Measurements from ENCODE around the gene STRN4. TPM values are rescaled to one million over a fixed set of nuclear protein-coding genes. Genes with fewer than 3 reads are reported as not detected.

STRN4 gene
- total and polyA plus RNA-seq, 7 donors, result 28.6 to 72.3 (median 46.2) TPM

GRCh38 chr19:46704379-46705076 lies 41.7 kb downstream of the STRN4 start:
- WGBS, 3 donors, result 33 to 37% (median 34%) methylated on average over 21 of the region's 21 CpGs
- H3K27me3 ChIP-seq (ENCODE audit: insufficient read depth in 3 of 3, low read length in 2 of 3), result no peaks in the 10 kb centered on the region
- DNase-seq (peak; percentile 76 to 87), ATAC-seq (peak; percentile 76 to 86 (median 80))
- no peaks in the 10 kb centered on the region for H3K4me1 ChIP-seq
- H3K9me3 ChIP-seq, result no peaks in the 10 kb centered on the region
- H3K36me3 ChIP-seq (ENCODE audit: insufficient read depth in 1 of 2, low read depth in 1 of 2), result peaks cover 0 to 70% of the 10 kb centered on the region in 2 donors
- TF ChIP-seq, protein P1, sequence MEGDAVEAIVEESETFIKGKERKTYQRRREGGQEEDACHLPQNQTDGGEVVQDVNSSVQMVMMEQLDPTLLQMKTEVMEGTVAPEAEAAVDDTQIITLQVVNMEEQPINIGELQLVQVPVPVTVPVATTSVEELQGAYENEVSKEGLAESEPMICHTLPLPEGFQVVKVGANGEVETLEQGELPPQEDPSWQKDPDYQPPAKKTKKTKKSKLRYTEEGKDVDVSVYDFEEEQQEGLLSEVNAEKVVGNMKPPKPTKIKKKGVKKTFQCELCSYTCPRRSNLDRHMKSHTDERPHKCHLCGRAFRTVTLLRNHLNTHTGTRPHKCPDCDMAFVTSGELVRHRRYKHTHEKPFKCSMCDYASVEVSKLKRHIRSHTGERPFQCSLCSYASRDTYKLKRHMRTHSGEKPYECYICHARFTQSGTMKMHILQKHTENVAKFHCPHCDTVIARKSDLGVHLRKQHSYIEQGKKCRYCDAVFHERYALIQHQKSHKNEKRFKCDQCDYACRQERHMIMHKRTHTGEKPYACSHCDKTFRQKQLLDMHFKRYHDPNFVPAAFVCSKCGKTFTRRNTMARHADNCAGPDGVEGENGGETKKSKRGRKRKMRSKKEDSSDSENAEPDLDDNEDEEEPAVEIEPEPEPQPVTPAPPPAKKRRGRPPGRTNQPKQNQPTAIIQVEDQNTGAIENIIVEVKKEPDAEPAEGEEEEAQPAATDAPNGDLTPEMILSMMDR (IDR thresholded peaks at IDR 0.05), result peak; percentile 95
- H3K27ac ChIP-seq, result no peak overlapping the region
- no peak overlapping the region for H3K4me3 ChIP-seq
- intact Hi-C loops (cut with DNase I), result loop anchor here in 1 of 2 donors (5.0 kb wide), 1 partner anchor 43 kb away; the partner anchor contains the start of genes FKRP and STRN4

DNA sequence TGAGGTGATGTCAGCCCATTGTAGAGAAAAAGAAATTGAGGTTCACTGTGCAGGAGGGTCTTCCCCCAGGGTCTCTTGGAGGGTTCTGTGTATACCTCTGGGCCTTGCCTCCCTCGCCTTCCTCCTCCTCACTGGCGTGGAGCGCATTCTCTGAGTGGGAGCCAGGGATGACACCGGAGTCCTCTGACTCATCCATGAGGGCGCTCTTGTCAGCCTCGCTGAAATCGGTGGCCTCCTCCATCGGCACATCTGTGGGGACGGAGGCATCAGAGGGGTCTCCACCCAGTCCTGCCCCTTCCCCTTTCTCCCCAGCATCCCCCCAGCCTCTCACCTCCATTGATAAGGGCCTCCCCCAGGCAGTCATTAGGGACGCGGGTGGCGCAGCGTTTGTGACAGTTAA lies 45.5 kb downstream of the STRN4 start:
- TF ChIP-seq, protein P1 (IDR thresholded peaks at IDR 0.05), result no peak
- DNase-seq (no peak), ATAC-seq (no peak)
- no peaks in the 10 kb centered on the region for H3K9me3 ChIP-seq
- no peak overlapping the region for H3K4me3 ChIP-seq
- no peaks in the 10 kb centered on the region for H3K27me3 ChIP-seq (ENCODE audit: insufficient read depth in 3 of 3, low read length in 2 of 3)
- H3K36me3 ChIP-seq (ENCODE audit: insufficient read depth in 1 of 2, low read depth in 1 of 2), result peaks cover 0 to 55% of the 10 kb centered on the region in 2 donors
- no peak overlapping the region for H3K27ac ChIP-seq
- 85 to 91% (median 89%) methylated on average over 13 of the region's 13 CpGs for WGBS, 3 donors
- H3K4me1 ChIP-seq, result no peaks in the 10 kb centered on the region
- intact Hi-C loops (cut with DNase I), result loop anchor here in 1 of 2 donors (5.0 kb wide), 1 partner anchor 47 kb away; the partner anchor contains the start of genes FKRP and STRN4

GRCh38 chr19:46698395-46699321 lies 47.6 kb downstream of the STRN4 start:
- DNase-seq (no peak), ATAC-seq (no peak)
- 94 to 95% (median 94%) methylated on average over 10 to 11 of the region's 11 CpGs for WGBS, 3 donors
- H3K27me3 ChIP-seq (ENCODE audit: insufficient read depth in 3 of 3, low read length in 2 of 3), result no peaks in the 10 kb centered on the region
- TF ChIP-seq, protein P1 (IDR thresholded peaks at IDR 0.05), result no peak
- H3K27ac ChIP-seq, result no peak overlapping the region
- H3K9me3 ChIP-seq, result no peaks in the 10 kb centered on the region
- intact Hi-C loops (cut with DNase I), result no loop called here
- no peak overlapping the region for H3K4me3 ChIP-seq
- H3K36me3 ChIP-seq (ENCODE audit: insufficient read depth in 1 of 2, low read depth in 1 of 2), result peaks cover 3 to 70% of the 10 kb centered on the region in 2 donors
- no peaks in the 10 kb centered on the region for H3K4me1 ChIP-seq

GRCh38 chr19:46697204-46697960 lies 48.9 kb downstream of the STRN4 start:
- Histone ChIP-seq H3K27me3 (ENCODE audit: insufficient read depth in 3 of 3, low read length in 2 of 3) (no peaks in the 10 kb centered on the region), H3K9me3 (no peaks in the 10 kb centered on the region), H3K4me3 (peak overlapping the region; percentile 38), H3K36me3 (ENCODE audit: insufficient read depth in 1 of 2, low read depth in 1 of 2) (peaks cover 3 to 71% of the 10 kb centered on the region in 2 donors), H3K4me1 (no peaks in the 10 kb centered on the region), H3K27ac (no peak overlapping the region)
- ATAC-seq (peak; percentile 93 to 98 (median 96)), DNase-seq (peak; percentile 90 to 94)
- 22 to 31% (median 25%) methylated on average over 38 to 39 of the region's 39 CpGs for WGBS, 3 donors
- intact Hi-C loops (cut with DNase I), result no loop called here
- TF ChIP-seq, protein P1 (IDR thresholded peaks at IDR 0.05), result no peak

Data from psoas muscle (tissue), 8 donors.